GM12878 (cell line): ENCODE data around the gene PHACTR3. TPM values are rescaled to one million over a fixed set of nuclear protein-coding genes. Genes with fewer than 3 reads are reported as not detected.

Source experiments
- ATAC-seq: fragments of 200-7000 bp; cut with Tn5 transposase; 3 replicates; pipeline ENCODE4 v1.9.1; 2020; ENCODE audit warnings: mild to moderate bottlenecking, moderate library complexity
- BruUV-seq: library from RNA; stranded (reverse); fragments of 400-500 nt; replicated peaks from 2 replicates; lab custom pipeline; 2021; lab: Mats Ljungman, UMichigan
- CTCF ChIA-PET: fragments of 300-600 bp; sonication (Branson Sonifier 250); formaldehyde crosslinking; extraction: SDS; loops from one replicate; lab custom pipeline; 2021; ENCODE audit warnings: inconsistent platforms; lab: Yijun Ruan, JAX
- POLR2A ChIA-PET: fragments of 350-600 bp; formaldehyde crosslinking; extraction: SDS; loops from one replicate; lab custom pipeline; 2021; ENCODE audit warnings: inconsistent platforms; lab: Charles Lee
- RAD21 ChIA-PET: fragments of 300-600 bp; sonication (Branson Sonifier 250); formaldehyde crosslinking; loops from one replicate; lab custom pipeline; 2023; ENCODE audit warnings: antibody characterized with exemption; ENCODE audit not compliant: unreplicated experiment; lab: Charles Lee
- SMC1A ChIA-PET: fragments of 300-600 bp; sonication (Branson Sonifier 250); formaldehyde crosslinking; loops from one replicate; lab custom pipeline; 2023; ENCODE audit not compliant: unreplicated experiment, uncharacterized antibody; lab: Charles Lee
- DNase-seq: peaks from one replicate; pipeline ENCODE4 v3.0.0-alpha.2; 2011; ENCODE audit warnings: low read depth, low spot score
- FAIRE-seq: peaks from 3 replicates; lab custom pipeline; 2011; peaks lifted over from hg19 to GRCh38; lab: Jason Lieb, UNC
- H2AFZ ChIP-seq: 2 replicates; pipeline ENCODE4 v1.6.0; 2011; ENCODE audit warnings: low read depth, low read length, control low read depth; ENCODE audit not compliant: control insufficient read depth
- H3K27ac ChIP-seq: 2 replicates; pipeline ENCODE4 v1.5.1; 2011; ENCODE audit warnings: control low read depth; ENCODE audit not compliant: control insufficient read depth, insufficient read depth
- H3K27me3 ChIP-seq, 2 experiments: replicated peaks in 1 of 2; 2 replicates each; pipeline versions ENCODE4 v1.6.0 to v1.6.1; 2011; ENCODE audit warnings: low read length in 1 of 2; ENCODE audit not compliant: control insufficient read depth in 2 of 2, insufficient read depth in 2 of 2
- H3K36me3 ChIP-seq, 2 experiments: 2 replicates each; pipeline ENCODE4 v1.5.1; 2011; ENCODE audit warnings: low read length in 1 of 2; ENCODE audit not compliant: control insufficient read depth in 2 of 2, insufficient read depth in 2 of 2
- H3K4me1 ChIP-seq: 2 replicates; pipeline ENCODE4 v1.6.1; 2011; ENCODE audit warnings: mild to moderate bottlenecking, low read length, moderate library complexity, mixed read lengths; ENCODE audit not compliant: control insufficient read depth, insufficient read depth
- H3K4me2 ChIP-seq: 2 replicates; pipeline ENCODE4 v1.6.0; 2011; ENCODE audit warnings: control low read depth; ENCODE audit not compliant: control insufficient read depth, insufficient read depth
- H3K4me3 ChIP-seq: fragments of 200-600 bp; sonication (generic); 2 replicates; pipeline ENCODE4 v1.5.1; 2016
- H3K79me2 ChIP-seq: 2 replicates; pipeline ENCODE4 v1.6.0; 2011; ENCODE audit warnings: low read length; ENCODE audit not compliant: control insufficient read depth, insufficient read depth
- H3K9ac ChIP-seq: 2 replicates; pipeline ENCODE4 v1.8.0; 2011; ENCODE audit warnings: low read length, control low read depth, mixed read lengths; ENCODE audit not compliant: control insufficient read depth, insufficient read depth
- H3K9me3 ChIP-seq: replicated peaks from 3 replicates; pipeline ENCODE4 v1.5.1; 2011; ENCODE audit warnings: mild to moderate bottlenecking, low read length; ENCODE audit not compliant: control insufficient read depth, insufficient read depth
- H4K20me1 ChIP-seq: 2 replicates; pipeline ENCODE4 v1.6.0; 2011; ENCODE audit not compliant: control insufficient read depth, insufficient read depth
- EZH2 ChIP-seq: IDR thresholded peaks from 2 replicates; pipeline ENCODE4 v1.6.1; 2012; ENCODE audit warnings: low read depth, mild to moderate bottlenecking, control low read depth, inconsistent platforms, low read length, borderline replicate concordance; ENCODE audit not compliant: control insufficient read depth
- GATAD2B ChIP-seq: fragments of 450-650 bp; conservative IDR thresholded peaks from 2 replicates; pipeline ENCODE4 v1.6.1; 2017; ENCODE audit warnings: low read depth, mild to moderate bottlenecking, moderate library complexity
- NFYB ChIP-seq: IDR thresholded peaks from 2 replicates; pipeline ENCODE4 v1.6.1; 2011; ENCODE audit warnings: low read depth, mild to moderate bottlenecking, low read length, improper control_type of control experiment, moderate library complexity; ENCODE audit not compliant: insufficient read depth
- RB1 ChIP-seq: fragments of 450-650 bp; formaldehyde crosslinking; IDR thresholded peaks from 2 replicates; pipeline ENCODE4 v1.6.1; 2017; ENCODE audit warnings: mild to moderate bottlenecking, borderline replicate concordance
- YBX1 ChIP-seq: fragments of 450-650 bp; IDR thresholded peaks from 2 replicates; pipeline ENCODE4 v1.6.1; 2016; ENCODE audit warnings: antibody characterized with exemption
- ZNF207 ChIP-seq: fragments of 450-650 bp; IDR thresholded peaks from 2 replicates; pipeline ENCODE4 v1.6.1; 2014; ENCODE audit warnings: antibody characterized with exemption, mild to moderate bottlenecking, borderline replicate concordance
- WGBS: methylation state at CpG from one replicate; pipeline ENCODE4 v1.1.6; 2016; ENCODE audit warnings: low lambda C conversion rate; ENCODE audit not compliant: insufficient replicate concordance, insufficient coverage; ENCODE audit errors: missing lambda C conversion rate; 5-methylcytosine and 5-hydroxymethylcytosine counted together
- in situ Hi-C: fragments of 300-500 bp; cut with MboI; formaldehyde crosslinking; loops from 9 replicates; pipeline ENCODE4 v1.14.3; 2018; ENCODE audit warnings: mixed read lengths
- intact Hi-C: fragments of 100-400 bp; cut with micrococcal nuclease; formaldehyde crosslinking; loops from one replicate; pipeline ENCODE4 v1.14.2; 2022; ENCODE audit not compliant: unreplicated experiment
- polyA plus RNA-seq, 11 experiments: library from polyadenylated mRNA; depleted of rRNA in 4 of 11; unstranded in 6 of 11; stranded (reverse) in 5 of 11; fragments of >200 nt; fragmentation: Nextera tagmentation in 4 of 11; fragmentation: Illumina TruSeq in 1 of 11; extraction: Ambion mirVana in 4 of 11; extraction: Trizol in 1 of 11; gene quantifications; 1 replicate in 1 of 11; 2 replicates in 10 of 11; pipeline versions ENCODE4 v1.2.1 to v1.2.3, GENCODE V29; 2011 to 2016; ENCODE audit warnings: inconsistent platforms in 2 of 11, missing spikeins in 2 of 11, low read depth in 1 of 11
- total RNA-seq, 4 experiments: library from RNA; depleted of rRNA in 3 of 4; stranded (reverse); fragments of >200 nt in 3 of 4; fragmentation: Illumina TruSeq in 1 of 4; extraction: Trizol in 1 of 4; gene quantifications; 2 replicates each; pipeline versions ENCODE4 v1.2.1 to v1.2.3, GENCODE V29; 2013 to 2021
- TF ChIP-seq, protein P1 (sequence below): IDR thresholded peaks from 2 replicates; pipeline ENCODE4 v1.6.1; 2011; ENCODE audit warnings: low read depth, low read length, improper control_type of control experiment, borderline replicate concordance
- TF ChIP-seq, protein P2 (sequence below): fragments of 450-650 bp; IDR thresholded peaks from 2 replicates; pipeline ENCODE4 v1.6.1; 2016; ENCODE audit warnings: mild to moderate bottlenecking

Gene PHACTR3
- total and polyA plus RNA-seq, 10 of the 15 experiments (the other 5 are each of a cell fraction or from before 2014, with no cell fraction given): 0.17 to 2.7 (median 0.27) TPM; not detected in 1

- H3K9me3 ChIP-seq: no peaks in the 10 kb centered on the region
- no peak overlapping the region for H3K4me2 ChIP-seq
- RAD21 ChIA-PET: no interaction called here
- H2AFZ ChIP-seq: no peak overlapping the region
- DNase-seq: no peak
- intact Hi-C loops (no loop called here), in situ Hi-C loops (no loop called here)
- H3K36me3 ChIP-seq: no peaks in the 10 kb centered on the region
- H3K27ac ChIP-seq: no peak overlapping the region
- BruUV-seq: no TSS peak
- H3K4me1 ChIP-seq: no peaks in the 10 kb centered on the region
- H3K27me3 ChIP-seq: peaks cover 3 to 5% of the 10 kb centered on the region in 2 experiments; a peak in 3 of 4 replicates
- FAIRE-seq: no peak
- CTCF ChIA-PET: interaction anchor here (1.0 to 4.4 kb wide), 2 partner anchors 9 to 172 kb away, joined by 3 to 22 read pairs; no protein-coding TSS in a partner anchor
- no peaks in the 10 kb centered on the region for H4K20me1 ChIP-seq
- no peak overlapping the region for H3K9ac ChIP-seq
- SMC1A ChIA-PET: no interaction called here
- ATAC-seq: no peak
- no peak for TF ChIP-seq EZH2
- TF ChIP-seq, protein P1, sequence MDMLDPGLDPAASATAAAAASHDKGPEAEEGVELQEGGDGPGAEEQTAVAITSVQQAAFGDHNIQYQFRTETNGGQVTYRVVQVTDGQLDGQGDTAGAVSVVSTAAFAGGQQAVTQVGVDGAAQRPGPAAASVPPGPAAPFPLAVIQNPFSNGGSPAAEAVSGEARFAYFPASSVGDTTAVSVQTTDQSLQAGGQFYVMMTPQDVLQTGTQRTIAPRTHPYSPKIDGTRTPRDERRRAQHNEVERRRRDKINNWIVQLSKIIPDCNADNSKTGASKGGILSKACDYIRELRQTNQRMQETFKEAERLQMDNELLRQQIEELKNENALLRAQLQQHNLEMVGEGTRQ: no peak
- no peak for TF ChIP-seq NFYB
- no peak for TF ChIP-seq ZNF207
- TF ChIP-seq, protein P2, sequence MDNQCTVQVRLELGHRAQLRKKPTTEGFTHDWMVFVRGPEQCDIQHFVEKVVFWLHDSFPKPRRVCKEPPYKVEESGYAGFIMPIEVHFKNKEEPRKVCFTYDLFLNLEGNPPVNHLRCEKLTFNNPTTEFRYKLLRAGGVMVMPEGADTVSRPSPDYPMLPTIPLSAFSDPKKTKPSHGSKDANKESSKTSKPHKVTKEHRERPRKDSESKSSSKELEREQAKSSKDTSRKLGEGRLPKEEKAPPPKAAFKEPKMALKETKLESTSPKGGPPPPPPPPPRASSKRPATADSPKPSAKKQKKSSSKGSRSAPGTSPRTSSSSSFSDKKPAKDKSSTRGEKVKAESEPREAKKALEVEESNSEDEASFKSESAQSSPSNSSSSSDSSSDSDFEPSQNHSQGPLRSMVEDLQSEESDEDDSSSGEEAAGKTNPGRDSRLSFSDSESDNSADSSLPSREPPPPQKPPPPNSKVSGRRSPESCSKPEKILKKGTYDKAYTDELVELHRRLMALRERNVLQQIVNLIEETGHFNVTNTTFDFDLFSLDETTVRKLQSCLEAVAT: no peak
- TF ChIP-seq RB1: no peak
- no peak for TF ChIP-seq GATAD2B
- no peak for TF ChIP-seq YBX1
- H3K79me2 ChIP-seq: no peaks in the 10 kb centered on the region
- 5% methylated on average over 8 of the region's 8 CpGs for whole genome bisulfite sequencing
- POLR2A ChIA-PET: no interaction called here
- H3K4me3 ChIP-seq: no peak overlapping the region
These were observed 24.0 kb upstream of the PHACTR3 start for GRCh38 chr20:59580146-59580946.
